Large intestine (tissue), 3 donors: ENCODE results near the gene AP4E1. TPM values are rescaled to one million over a fixed set of nuclear protein-coding genes. Genes with fewer than 3 reads are reported as not detected.
A peak's percentile ranks its signal among the peaks of the same experiment; 100 is the strongest.

ENCODE experiments used
- DNase-seq, 2 donors: peaks; one replicate each; pipeline versions ENCODE4 v3.0.0 to v3.0.0-alpha.2; 2013
- H3K27ac ChIP-seq: one replicate; pipeline ENCODE4 v1.5.1; 2013; ENCODE audit warnings: low read length
- H3K27me3 ChIP-seq: 2 replicates; pipeline ENCODE4 v1.6.1; 2013; ENCODE audit warnings: low read length; ENCODE audit not compliant: control insufficient read depth, insufficient read depth
- H3K36me3 ChIP-seq: 2 replicates; pipeline ENCODE4 v1.6.1; 2013; ENCODE audit warnings: low read length; ENCODE audit not compliant: control insufficient read depth, insufficient read depth
- H3K4me1 ChIP-seq: one replicate; pipeline ENCODE4 v1.6.1; 2013; ENCODE audit warnings: low read length; ENCODE audit not compliant: control insufficient read depth, insufficient read depth
- H3K4me3 ChIP-seq: one replicate; pipeline ENCODE4 v1.5.1; 2013; ENCODE audit warnings: low read length
- H3K9me3 ChIP-seq: one replicate; pipeline ENCODE4 v1.6.1; 2013; ENCODE audit warnings: mild to moderate bottlenecking, low read depth, low read length, moderate library complexity; ENCODE audit not compliant: control insufficient read depth
- WGBS: methylation state at CpG from one replicate; pipeline ENCODE4 v1.1.5; 2013; ENCODE audit warnings: low lambda C conversion rate; ENCODE audit not compliant: insufficient coverage; 5-methylcytosine and 5-hydroxymethylcytosine counted together
- polyA plus RNA-seq: library from polyadenylated mRNA; unstranded; fragments of 120-200 nt; gene quantifications from one replicate; pipeline ENCODE4 v1.2.1, GENCODE V29; 2013

The AP4E1 gene
- polyA plus RNA-seq, 1 donor = 8.8 TPM

- Histone ChIP-seq H3K36me3 (peaks cover 27% of the 10 kb centered on the region), H3K4me3 (no peak overlapping the region), H3K4me1 (no peaks in the 10 kb centered on the region), H3K27me3 (no peaks in the 10 kb centered on the region), H3K9me3 (peaks cover 23% of the 10 kb centered on the region), H3K27ac (no peak overlapping the region)
- no peak for DNase-seq
Measured at GRCh38 chr15:50971115-50971514, 62.6 kb downstream of the AP4E1 start.

- Histone ChIP-seq H3K4me3 (no peak overlapping the region), H3K9me3 (peaks cover 23% of the 10 kb centered on the region), H3K27ac (no peak overlapping the region), H3K36me3 (peaks cover 27% of the 10 kb centered on the region), H3K27me3 (no peaks in the 10 kb centered on the region), H3K4me1 (no peaks in the 10 kb centered on the region)
- DNase-seq = no peak
Measured at GRCh38 chr15:50971542-50971941, 63.1 kb downstream of the AP4E1 start.

GRCh38 chr15:50973605-50974004 lies 65.1 kb downstream of the AP4E1 start:
- H3K4me3 ChIP-seq = no peak overlapping the region
- DNase-seq = no peak
- no peak overlapping the region for H3K27ac ChIP-seq
- H3K9me3 ChIP-seq = peaks cover 23% of the 10 kb centered on the region
- no peaks in the 10 kb centered on the region for H3K27me3 ChIP-seq
- 95% methylated on average over 2 of the region's 4 CpGs for WGBS
- peaks cover 24% of the 10 kb centered on the region for H3K36me3 ChIP-seq
- no peaks in the 10 kb centered on the region for H3K4me1 ChIP-seq

GRCh38 chr15:50977162-50977561 lies 68.7 kb downstream of the AP4E1 start:
- DNase-seq = no peak
- H3K9me3 ChIP-seq = peaks cover 8% of the 10 kb centered on the region
- no peaks in the 10 kb centered on the region for H3K27me3 ChIP-seq
- no peaks in the 10 kb centered on the region for H3K4me1 ChIP-seq
- H3K4me3 ChIP-seq = no peak overlapping the region
- H3K36me3 ChIP-seq = peaks cover 24% of the 10 kb centered on the region
- H3K27ac ChIP-seq = no peak overlapping the region
- 67% methylated on average over 1 of the region's 2 CpGs for WGBS

- Histone ChIP-seq H3K9me3 (no peaks in the 10 kb centered on the region), H3K36me3 (peaks cover 15% of the 10 kb centered on the region), H3K4me3 (no peak overlapping the region), H3K27me3 (no peaks in the 10 kb centered on the region), H3K4me1 (no peaks in the 10 kb centered on the region), H3K27ac (no peak overlapping the region)
- no peak for DNase-seq
- 90% methylated on average over 2 of the region's 4 CpGs for WGBS
Measured at GRCh38 chr15:50978580-50978979, 70.1 kb downstream of the AP4E1 start.

- no peaks in the 10 kb centered on the region for H3K4me1 ChIP-seq
- H3K27me3 ChIP-seq = no peaks in the 10 kb centered on the region
- H3K9me3 ChIP-seq = no peaks in the 10 kb centered on the region
- WGBS = no CpG with 5 or more reads among the region's 1 CpG
- H3K36me3 ChIP-seq = peaks cover 17% of the 10 kb centered on the region
- DNase-seq = no peak
- no peak overlapping the region for H3K27ac ChIP-seq
- H3K4me3 ChIP-seq = no peak overlapping the region
Measured at GRCh38 chr15:50979041-50979440, 70.6 kb downstream of the AP4E1 start.

- no peaks in the 10 kb centered on the region for H3K27me3 ChIP-seq
- H3K4me3 ChIP-seq = no peak overlapping the region
- WGBS = no CpG with 5 or more reads among the region's 4 CpGs
- no peaks in the 10 kb centered on the region for H3K9me3 ChIP-seq
- no peaks in the 10 kb centered on the region for H3K4me1 ChIP-seq
- no peak for DNase-seq
- H3K27ac ChIP-seq = no peak overlapping the region
- H3K36me3 ChIP-seq = peaks cover 27% of the 10 kb centered on the region
Measured at GRCh38 chr15:50993598-50993997, 85.1 kb downstream of the AP4E1 start.

GRCh38 chr15:50996641-50997040 lies 88.2 kb downstream of the AP4E1 start:
- Histone ChIP-seq H3K4me3 (no peak overlapping the region), H3K4me1 (no peaks in the 10 kb centered on the region), H3K36me3 (peaks cover 25% of the 10 kb centered on the region), H3K27ac (no peak overlapping the region), H3K9me3 (no peaks in the 10 kb centered on the region), H3K27me3 (no peaks in the 10 kb centered on the region)
- DNase-seq = no peak
- no CpG with 5 or more reads among the region's 1 CpG for WGBS

- Histone ChIP-seq H3K9me3 (no peaks in the 10 kb centered on the region), H3K4me3 (no peak overlapping the region), H3K27ac (no peak overlapping the region), H3K27me3 (no peaks in the 10 kb centered on the region), H3K36me3 (peaks cover 33% of the 10 kb centered on the region), H3K4me1 (no peaks in the 10 kb centered on the region)
- WGBS = 92% methylated on average over 4 of the region's 4 CpGs
- DNase-seq = no peak
Measured at GRCh38 chr15:50997371-50998051, 89.0 kb downstream of the AP4E1 start.

GRCh38 chr15:51004103-51004551 lies 95.6 kb downstream of the AP4E1 start:
- Histone ChIP-seq H3K9me3 (peaks cover 2% of the 10 kb centered on the region), H3K27ac (no peak overlapping the region), H3K4me3 (no peak overlapping the region), H3K27me3 (no peaks in the 10 kb centered on the region), H3K36me3 (peaks cover 18% of the 10 kb centered on the region), H3K4me1 (no peaks in the 10 kb centered on the region)
- no CpG with 5 or more reads among the region's 3 CpGs for WGBS
- peak; percentile 1 to 10 for DNase-seq

- peaks cover 2% of the 10 kb centered on the region for H3K9me3 ChIP-seq
- DNase-seq = no peak
- WGBS = no CpG with 5 or more reads among the region's 1 CpG
- no peak overlapping the region for H3K27ac ChIP-seq
- peaks cover 18% of the 10 kb centered on the region for H3K36me3 ChIP-seq
- H3K4me1 ChIP-seq = no peaks in the 10 kb centered on the region
- H3K27me3 ChIP-seq = no peaks in the 10 kb centered on the region
- no peak overlapping the region for H3K4me3 ChIP-seq
Measured at GRCh38 chr15:51006336-51006985, 98.0 kb downstream of the AP4E1 start.
